ENCODE results near the gene SPATA31C2.
"Not testable (repeated sequence)": the region's sequence is repeated elsewhere in the genome, so short reads cannot be mapped to it uniquely, and the experiment has no call there.

DNA sequence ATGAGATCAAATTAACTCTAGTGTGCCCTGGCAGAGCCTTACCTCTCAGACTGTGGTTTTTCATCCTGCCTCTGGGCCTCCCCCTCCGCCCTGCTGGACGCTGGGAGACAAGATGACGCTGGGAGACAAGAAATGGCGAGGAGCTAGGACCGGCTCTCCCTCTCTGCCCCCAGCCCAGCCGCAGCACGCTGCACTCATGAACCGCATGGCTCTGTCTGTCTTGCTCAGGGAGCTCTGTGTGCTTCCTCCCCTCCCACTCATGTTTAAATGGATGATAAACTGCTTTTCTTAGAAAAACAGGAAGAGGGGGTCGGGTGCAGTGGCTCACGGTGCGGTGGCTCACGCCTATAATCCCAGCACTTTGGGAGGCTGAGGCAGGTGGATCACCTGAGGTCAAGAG lies 4.7 kb downstream of the SPATA31C2 start:
- TF ChIP-seq, protein P1, sequence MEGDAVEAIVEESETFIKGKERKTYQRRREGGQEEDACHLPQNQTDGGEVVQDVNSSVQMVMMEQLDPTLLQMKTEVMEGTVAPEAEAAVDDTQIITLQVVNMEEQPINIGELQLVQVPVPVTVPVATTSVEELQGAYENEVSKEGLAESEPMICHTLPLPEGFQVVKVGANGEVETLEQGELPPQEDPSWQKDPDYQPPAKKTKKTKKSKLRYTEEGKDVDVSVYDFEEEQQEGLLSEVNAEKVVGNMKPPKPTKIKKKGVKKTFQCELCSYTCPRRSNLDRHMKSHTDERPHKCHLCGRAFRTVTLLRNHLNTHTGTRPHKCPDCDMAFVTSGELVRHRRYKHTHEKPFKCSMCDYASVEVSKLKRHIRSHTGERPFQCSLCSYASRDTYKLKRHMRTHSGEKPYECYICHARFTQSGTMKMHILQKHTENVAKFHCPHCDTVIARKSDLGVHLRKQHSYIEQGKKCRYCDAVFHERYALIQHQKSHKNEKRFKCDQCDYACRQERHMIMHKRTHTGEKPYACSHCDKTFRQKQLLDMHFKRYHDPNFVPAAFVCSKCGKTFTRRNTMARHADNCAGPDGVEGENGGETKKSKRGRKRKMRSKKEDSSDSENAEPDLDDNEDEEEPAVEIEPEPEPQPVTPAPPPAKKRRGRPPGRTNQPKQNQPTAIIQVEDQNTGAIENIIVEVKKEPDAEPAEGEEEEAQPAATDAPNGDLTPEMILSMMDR (conservative IDR thresholded peaks at IDR 0.05; ENCODE audit: low read depth, low read length) = not testable (repeated sequence)
- TF ChIP-seq EZH2 (IDR thresholded peaks at IDR 0.05; ENCODE audit: borderline replicate concordance, low read depth, low read length, poor library complexity, severe bottlenecking) = not testable (repeated sequence)

All from A673 (cell line).